Mucosa of gallbladder (tissue), 1 donor: ENCODE measurements around the gene MYMK. TPM values are rescaled to one million over a fixed set of nuclear protein-coding genes. Genes with fewer than 3 reads are reported as not detected.

ENCODE experiments used
- DNase-seq: peaks from one replicate; pipeline ENCODE4 v3.0.0-alpha.2; 2020; ENCODE audit warnings: low spot score
- total RNA-seq: library from RNA; stranded (reverse); gene quantifications from one replicate; pipeline ENCODE4 v1.2.1, GENCODE V29; 2021
- donor health status: DM: no; HTN: no; CAD: no.

MYMK gene
- total RNA-seq, 1 donor from 2014 or later = not detected

- no peak for DNase-seq
Observed at GRCh38 chr9:133535306-133535877, 10.6 kb upstream of the MYMK start.

- DNase-seq = peak; percentile 61
Observed at GRCh38 chr9:133534346-133535291, 9.9 kb upstream of the MYMK start, which contains the start of gene ADAMTSL2. Gene ADAMTSL2 (plus strand): TSS chr9:133534704. CDS start chr9:133536713, 2,009 bp downstream.

- DNase-seq = no peak
Observed at GRCh38 chr9:133533857-133534256, 9.1 kb upstream of the MYMK start.

DNA sequence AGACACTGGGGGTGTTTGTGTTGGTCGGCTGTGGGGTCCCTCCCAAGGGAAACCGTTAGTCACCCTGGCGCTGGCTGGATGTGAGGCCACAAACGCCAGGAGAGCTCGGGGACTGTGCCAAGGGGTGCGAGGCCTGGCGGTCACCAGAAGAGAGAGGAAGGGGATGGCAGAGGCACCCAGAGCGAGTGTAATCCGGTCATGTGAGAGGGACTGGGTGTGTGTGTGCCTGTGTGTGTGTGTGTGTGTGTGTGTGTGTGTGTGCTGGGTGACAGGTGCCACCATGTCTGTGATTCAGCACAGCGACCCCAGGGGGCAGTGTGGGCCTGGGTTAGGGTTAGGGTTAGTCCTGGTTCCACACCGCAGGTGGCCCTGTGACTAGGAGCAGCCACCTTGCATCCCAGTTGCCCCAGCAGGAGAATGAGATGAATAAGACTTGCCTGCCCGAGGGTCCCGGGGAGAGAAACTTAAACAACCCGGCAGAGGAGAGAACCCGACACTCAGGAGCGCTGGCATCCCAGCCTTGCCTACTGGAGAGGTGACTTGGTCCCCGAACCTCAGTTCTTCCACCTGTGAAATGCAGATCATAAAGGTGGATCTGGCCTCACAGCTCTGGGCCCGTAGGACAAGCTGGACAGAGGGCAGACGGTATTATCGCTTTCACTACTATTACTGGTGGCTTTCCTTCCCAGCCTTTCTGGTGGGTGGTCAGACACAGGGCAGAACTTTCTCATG lies 8.3 kb upstream of the MYMK start:
- peak; percentile 67 for DNase-seq

DNA sequence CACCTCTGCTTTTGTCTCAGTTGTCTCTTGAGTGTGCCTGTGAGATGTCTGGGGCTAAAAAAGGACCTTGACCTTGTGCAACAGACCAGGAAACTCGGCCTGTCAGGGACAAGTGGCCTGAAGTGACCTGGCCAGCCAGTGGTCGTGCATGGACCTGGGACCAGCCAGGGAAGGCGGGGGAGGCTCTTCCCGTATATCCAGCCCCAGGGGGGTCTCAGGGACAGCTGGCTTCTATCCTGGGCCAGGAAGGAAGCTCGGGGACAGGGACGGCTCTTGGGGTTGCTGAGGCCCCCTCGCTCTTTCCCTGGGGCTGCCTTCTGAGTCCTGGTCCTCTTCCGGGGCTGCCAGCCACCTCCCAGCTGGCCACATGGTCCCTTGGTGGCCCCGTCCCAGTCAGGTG lies 6.5 kb upstream of the MYMK start:
- no peak for DNase-seq

GRCh38 chr9:133529874-133530273 lies 5.1 kb upstream of the MYMK start:
- no peak for DNase-seq

GRCh38 chr9:133529457-133529856 lies 4.7 kb upstream of the MYMK start:
- DNase-seq = no peak

GRCh38 chr9:133528876-133529241 lies 4.1 kb upstream of the MYMK start:
- no peak for DNase-seq

- no peak for DNase-seq
Observed at GRCh38 chr9:133528001-133528875, 3.5 kb upstream of the MYMK start.

- no peak for DNase-seq
Observed at GRCh38 chr9:133527444-133527920, 2.7 kb upstream of the MYMK start.

DNA sequence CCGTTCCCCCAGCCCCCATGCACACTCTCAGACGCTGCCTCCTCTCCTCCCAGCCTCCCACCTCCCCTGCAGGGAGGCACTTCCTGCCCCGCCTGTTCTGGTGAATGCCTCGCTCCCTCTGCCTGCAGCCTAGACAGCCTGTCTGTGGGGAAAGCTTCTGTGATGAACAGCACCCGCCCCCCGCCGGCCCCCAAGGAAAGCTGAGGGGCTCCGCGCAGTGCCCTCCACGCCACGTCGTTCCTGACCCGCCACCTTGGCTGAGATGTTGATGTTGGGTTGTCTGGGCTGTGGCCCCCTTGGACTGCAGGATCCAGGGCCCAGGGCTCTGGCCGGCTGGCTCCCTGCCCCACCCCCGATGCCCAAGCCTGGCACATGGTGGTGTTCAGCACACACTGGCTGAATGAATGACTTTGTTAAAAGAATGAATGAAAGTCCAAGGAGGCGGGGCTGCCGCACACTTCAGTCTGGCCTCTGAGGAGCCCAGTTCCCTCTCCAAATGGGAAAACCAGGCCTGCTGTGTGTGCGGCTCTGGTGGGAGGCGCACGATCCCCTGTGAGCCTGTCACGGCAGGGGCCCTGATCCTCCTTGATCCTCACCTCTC lies 2.1 kb upstream of the MYMK start:
- no peak for DNase-seq

DNA sequence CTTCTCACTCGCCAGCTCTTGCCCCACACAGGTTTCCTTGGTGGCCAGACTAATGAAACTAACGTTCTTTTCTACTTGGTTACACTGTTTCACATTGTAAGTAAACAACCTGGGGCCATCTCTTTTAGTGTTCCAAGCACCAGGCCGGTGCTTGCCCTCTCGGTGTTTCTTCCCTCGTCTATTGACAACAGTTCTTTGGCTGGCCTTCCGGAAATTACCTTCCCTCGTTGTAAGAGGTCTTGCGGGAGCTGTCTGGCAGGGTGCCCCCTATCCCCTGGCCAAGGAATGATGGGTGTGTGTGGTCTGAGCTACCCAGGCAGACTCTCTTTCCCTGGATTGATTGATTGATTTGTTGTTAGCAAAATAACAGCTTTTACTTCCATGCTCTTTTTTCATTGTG lies 918 bp upstream of the MYMK start:
- DNase-seq = peak; percentile 69

DNA sequence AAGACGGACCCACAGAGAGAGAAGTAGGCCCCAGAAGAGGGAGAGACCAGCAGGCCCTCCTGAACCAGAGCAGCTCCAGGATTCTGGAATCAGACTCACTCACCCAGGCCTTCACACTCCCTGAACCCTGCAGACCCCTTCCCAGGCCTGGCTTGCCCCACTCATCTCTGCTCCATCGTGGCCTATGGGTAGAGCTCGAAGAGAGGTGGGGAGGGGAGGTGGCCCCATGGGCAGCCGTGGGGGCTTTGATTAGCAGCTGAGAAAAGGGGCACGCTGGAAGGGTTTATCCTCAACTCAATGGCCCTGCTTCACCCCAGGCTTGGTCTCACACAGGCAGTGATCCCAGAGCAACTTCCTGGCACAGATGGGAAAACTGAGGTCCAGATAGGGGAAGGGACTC lies 613 bp downstream of the MYMK start:
- DNase-seq = no peak

GRCh38 chr9:133523106-133523505 lies 1.7 kb downstream of the MYMK start:
- DNase-seq = no peak

- no peak for DNase-seq
Observed at GRCh38 chr9:133522073-133522910, 2.5 kb downstream of the MYMK start.

- peak; percentile 85 for DNase-seq
Observed at GRCh38 chr9:133521122-133522072, 3.4 kb downstream of the MYMK start.

DNA sequence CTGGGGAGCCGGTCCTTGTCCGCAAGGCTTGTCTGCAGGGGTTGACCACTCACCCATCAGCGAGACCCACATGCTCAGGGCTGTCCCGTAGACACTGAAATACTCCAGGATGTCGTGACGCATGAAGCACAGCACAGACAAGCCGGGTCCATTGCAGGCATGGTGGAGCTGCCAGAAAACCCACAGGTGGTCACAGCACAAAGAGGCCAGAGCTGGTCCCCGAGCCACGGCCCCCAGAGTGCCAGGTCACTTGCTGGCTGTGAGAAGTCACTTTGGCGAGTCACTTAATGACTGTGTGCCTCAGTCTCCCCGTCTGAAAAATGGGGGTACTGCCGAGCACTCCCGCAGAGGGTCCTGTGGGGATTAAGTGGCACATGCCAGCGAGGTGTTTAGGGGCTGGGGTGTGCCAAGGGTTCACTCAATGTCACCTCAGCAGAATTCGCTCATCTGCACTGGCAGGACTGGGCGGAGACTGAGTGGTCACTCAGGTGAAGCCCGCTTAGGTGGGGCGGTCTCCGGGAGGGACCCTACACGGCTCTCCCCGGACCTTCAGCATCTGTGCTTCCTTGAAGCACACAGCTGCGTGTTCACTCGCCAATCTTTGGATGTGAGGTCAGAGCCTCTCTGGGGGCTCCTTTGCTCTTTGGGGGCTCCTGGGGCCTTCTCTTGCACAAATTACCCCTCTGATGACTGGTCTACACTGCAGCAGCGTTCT lies 4.5 kb downstream of the MYMK start:
- no peak for DNase-seq

- DNase-seq = no peak
Observed at GRCh38 chr9:133519693-133520092, 5.1 kb downstream of the MYMK start.
